ENCODE data around the gene PCSK2. TPM values are rescaled to one million over a fixed set of nuclear protein-coding genes. Genes with fewer than 3 reads are reported as not detected.

Gene PCSK2
- total and polyA plus RNA-seq, 4 donors = 0.51 to 9.8 (median 1.5) TPM

DNA sequence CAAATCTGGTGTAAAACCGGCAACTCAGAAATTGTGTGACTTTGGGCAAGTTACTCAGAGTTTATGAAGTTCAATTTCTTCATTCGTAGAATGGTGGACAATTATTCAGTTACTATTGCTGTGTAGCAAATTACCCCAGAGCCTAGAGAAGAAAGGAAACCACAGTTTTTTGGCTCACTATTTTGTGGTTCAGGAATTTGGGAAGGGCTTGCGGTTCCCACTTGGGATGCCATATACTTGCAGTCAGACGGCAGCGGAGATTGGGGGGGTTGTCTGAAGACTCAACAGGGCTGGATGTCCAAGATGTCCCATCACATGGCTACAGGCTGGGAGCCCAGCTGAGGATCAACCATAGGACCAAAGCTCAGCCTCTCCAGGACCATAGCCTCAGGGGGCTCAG lies 108.1 kb downstream of the PCSK2 start:
- ATAC-seq (ENCODE audit: insufficient read depth, low FRiP score) (no peak), DNase-seq (no peak)
- no peak for TF ChIP-seq CTCF (IDR thresholded peaks at IDR 0.05; ENCODE audit: control extremely low read depth, extremely low read depth)
- Histone ChIP-seq H3K9me3 (ENCODE audit: control insufficient read depth in 4 of 4, insufficient read depth in 3 of 4, low read length in 3 of 4) (no peaks in the 10 kb centered on the region), H3K27ac (ENCODE audit: low read depth in 1 of 2, low read length in 1 of 2) (no peak overlapping the region), H3K36me3 (ENCODE audit: control insufficient read depth in 4 of 4, insufficient read depth in 4 of 4, low read length in 4 of 4) (no peaks in the 10 kb centered on the region), H3K4me3 (no peak overlapping the region), H3K27me3 (ENCODE audit: control insufficient read depth in 3 of 3, insufficient read depth in 3 of 3, low read length in 2 of 3) (peaks cover 0 to 4% (median 0%) of the 10 kb centered on the region in 3 donors), H3K9ac (ENCODE audit: insufficient read depth in 1 of 2, low read length in 2 of 2) (no peak overlapping the region), H3K4me1 (ENCODE audit: control insufficient read depth in 5 of 5, insufficient read depth in 5 of 5, low read length in 5 of 5) (no peaks in the 10 kb centered on the region)
- WGBS, 2 donors = 75 to 77% methylated on average over 5 of the region's 5 CpGs

DNA sequence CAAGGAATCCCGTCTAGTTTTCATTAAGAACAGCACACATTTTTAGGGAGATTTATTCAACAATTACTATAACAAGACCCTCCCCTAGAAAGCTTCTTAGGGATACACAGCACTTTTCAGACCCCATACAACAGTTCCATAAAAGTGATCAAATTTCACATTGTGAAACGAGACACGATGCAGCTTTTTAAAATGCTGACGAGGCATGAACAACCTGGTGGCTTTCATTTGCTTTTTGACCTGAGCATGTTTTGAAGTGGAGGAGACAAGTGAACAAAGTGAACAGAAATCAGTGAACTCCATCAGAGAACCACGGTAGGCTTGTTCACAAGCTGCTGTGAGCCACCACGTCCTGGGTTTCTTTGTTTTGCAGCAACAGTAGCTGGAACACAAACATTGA lies 112.2 kb downstream of the PCSK2 start:
- Histone ChIP-seq H3K4me3 (no peak overlapping the region), H3K9me3 (ENCODE audit: control insufficient read depth in 4 of 4, insufficient read depth in 3 of 4, low read length in 3 of 4) (no peaks in the 10 kb centered on the region), H3K27ac (ENCODE audit: low read depth in 1 of 2, low read length in 1 of 2) (no peak overlapping the region), H3K36me3 (ENCODE audit: control insufficient read depth in 4 of 4, insufficient read depth in 4 of 4, low read length in 4 of 4) (no peaks in the 10 kb centered on the region), H3K4me1 (ENCODE audit: control insufficient read depth in 5 of 5, insufficient read depth in 5 of 5, low read length in 5 of 5) (peaks cover 0 to 8% (median 0%) of the 10 kb centered on the region in 5 donors), H3K9ac (ENCODE audit: insufficient read depth in 1 of 2, low read length in 2 of 2) (no peak overlapping the region), H3K27me3 (ENCODE audit: control insufficient read depth in 3 of 3, insufficient read depth in 3 of 3, low read length in 2 of 3) (peaks cover 0 to 5% (median 0%) of the 10 kb centered on the region in 3 donors)
- no peak for ATAC-seq (ENCODE audit: insufficient read depth, low FRiP score)
- 59 to 67% methylated on average over 6 of the region's 6 CpGs for WGBS, 2 donors
- no peak for TF ChIP-seq CTCF (IDR thresholded peaks at IDR 0.05; ENCODE audit: control extremely low read depth, extremely low read depth)
- no peak for DNase-seq

GRCh38 chr20:17343091-17343490 lies 116.3 kb downstream of the PCSK2 start:
- no peaks in the 10 kb centered on the region for H3K36me3 ChIP-seq (ENCODE audit: control insufficient read depth in 4 of 4, insufficient read depth in 4 of 4, low read length in 4 of 4)
- 87 to 100% methylated on average over 1 of the region's 1 CpG for WGBS, 2 donors
- no peak for DNase-seq
- H3K4me3 ChIP-seq = no peak overlapping the region
- H3K27me3 ChIP-seq (ENCODE audit: control insufficient read depth in 3 of 3, insufficient read depth in 3 of 3, low read length in 2 of 3) = peaks cover 0 to 5% (median 0%) of the 10 kb centered on the region in 3 donors
- peaks cover 0 to 25% (median 12%) of the 10 kb centered on the region in 5 donors for H3K4me1 ChIP-seq (ENCODE audit: control insufficient read depth in 5 of 5, insufficient read depth in 5 of 5, low read length in 5 of 5)
- TF ChIP-seq CTCF (IDR thresholded peaks at IDR 0.05; ENCODE audit: control extremely low read depth, extremely low read depth) = no peak
- H3K27ac ChIP-seq (ENCODE audit: low read depth in 1 of 2, low read length in 1 of 2) = no peak overlapping the region
- ATAC-seq (ENCODE audit: insufficient read depth, low FRiP score) = no peak
- no peak overlapping the region for H3K9ac ChIP-seq (ENCODE audit: insufficient read depth in 1 of 2, low read length in 2 of 2)
- peaks cover 0 to 1% (median 0%) of the 10 kb centered on the region in 4 donors for H3K9me3 ChIP-seq (ENCODE audit: control insufficient read depth in 4 of 4, insufficient read depth in 3 of 4, low read length in 3 of 4)

Measured in lung (tissue), 12 donors.